Loucy (cell line): ENCODE results near the gene CFAP92.

Experiments used
- H2AFZ ChIP-seq: fragments of 200-600 bp; sonication (generic); 2 replicates; pipeline ENCODE4 v1.6.0; 2016; ENCODE audit warnings: antibody characterized with exemption, mild to moderate bottlenecking, low read length, moderate library complexity
- H3F3A ChIP-seq: fragments of 200-600 bp; 2 replicates; pipeline ENCODE4 v1.6.0; 2016; ENCODE audit warnings: antibody characterized with exemption, low read depth, mild to moderate bottlenecking
- H3K27me3 ChIP-seq: fragments of 200-600 bp; sonication (generic); 2 replicates; pipeline ENCODE4 v1.6.1; 2014; ENCODE audit warnings: low read length, mild to moderate bottlenecking; ENCODE audit not compliant: insufficient read depth, poor library complexity, severe bottlenecking
- H3K36me3 ChIP-seq: fragments of 200-600 bp; sonication (generic); 2 replicates; pipeline ENCODE4 v1.6.1; 2016; ENCODE audit warnings: low read length; ENCODE audit not compliant: insufficient read depth
- H3K4me1 ChIP-seq: fragments of 200-600 bp; sonication (generic); 2 replicates; pipeline ENCODE4 v1.5.1; 2014; ENCODE audit warnings: low read length, mild to moderate bottlenecking; ENCODE audit not compliant: insufficient read depth, poor library complexity, severe bottlenecking
- H3K4me2 ChIP-seq: fragments of 200-600 bp; sonication (generic); 2 replicates; pipeline ENCODE4 v1.6.0; 2014; ENCODE audit warnings: antibody characterized with exemption, low read length, low read depth, mild to moderate bottlenecking; ENCODE audit not compliant: poor library complexity, severe bottlenecking
- H3K4me3 ChIP-seq: fragments of 200-600 bp; sonication (generic); 2 replicates; pipeline ENCODE4 v1.5.1; 2014; ENCODE audit warnings: low read length, mild to moderate bottlenecking, mixed read lengths; ENCODE audit not compliant: poor library complexity, severe bottlenecking
- H3K79me2 ChIP-seq: fragments of 200-600 bp; sonication (generic); 2 replicates; pipeline ENCODE4 v1.6.1; 2014; ENCODE audit warnings: low read length; ENCODE audit not compliant: insufficient read depth
- H3K9ac ChIP-seq: fragments of 200-600 bp; sonication (generic); 2 replicates; pipeline ENCODE4 v1.6.0; 2014; ENCODE audit warnings: mild to moderate bottlenecking, low read depth, low read length, moderate library complexity; ENCODE audit not compliant: poor library complexity, severe bottlenecking
- H3K9me2 ChIP-seq: fragments of 200-600 bp; sonication (generic); replicated peaks from 2 replicates; pipeline ENCODE4 v1.6.1; 2016; ENCODE audit warnings: low read depth, low read length, mixed read lengths
- H3K9me3 ChIP-seq: fragments of 200-600 bp; sonication (generic); 2 replicates; pipeline ENCODE4 v1.6.1; 2014; ENCODE audit warnings: mild to moderate bottlenecking, antibody characterized with exemption, low read length, low read depth; ENCODE audit not compliant: insufficient read depth
- H4K20me1 ChIP-seq: fragments of 200-600 bp; sonication (generic); 2 replicates; pipeline ENCODE4 v1.6.0; 2014; ENCODE audit warnings: antibody characterized with exemption, low read length, mild to moderate bottlenecking; ENCODE audit not compliant: insufficient read depth, poor library complexity, severe bottlenecking
- CTCF ChIP-seq: fragments of 200-600 bp; sonication (generic); conservative IDR thresholded peaks from 2 replicates; pipeline ENCODE4 v1.5.1; 2014; ENCODE audit warnings: mild to moderate bottlenecking, antibody characterized with exemption, low read length
- EZH2phosphoT487 ChIP-seq: fragments of 200-600 bp; IDR thresholded peaks from 2 replicates; pipeline ENCODE4 v1.6.1; 2018; ENCODE audit warnings: antibody characterized with exemption, mild to moderate bottlenecking, moderate library complexity, borderline replicate concordance

The CFAP92 gene

GRCh38 chr3:129001101-129001805, 7.4 kb upstream of the CFAP92 start, which contains the start of gene EFCC1:
Gene EFCC1, plus strand, starts transcription at chr3:129001304. Its CDS starts 325 bp downstream, at chr3:129001629.
- no peak for TF ChIP-seq EZH2phosphoT487
- TF ChIP-seq CTCF: no peak
- no peaks in the 10 kb centered on the region for H3K9me3 ChIP-seq
- no peaks in the 10 kb centered on the region for H3K36me3 ChIP-seq
- no peak within 1 kb of the TSS for H3K4me3 ChIP-seq
- H2AFZ ChIP-seq: no peak within 1 kb of the TSS
- no peaks in the 10 kb centered on the region for H3K27me3 ChIP-seq
- peaks cover 12% of the 10 kb centered on the region; the same call in 1 of the 2 replicates for H3F3A ChIP-seq
- H4K20me1 ChIP-seq: no peaks in the 10 kb centered on the region
- no peaks in the 10 kb centered on the region for H3K79me2 ChIP-seq
- H3K9me2 ChIP-seq: no peaks in the 10 kb centered on the region
- H3K4me2 ChIP-seq: no peak within 1 kb of the TSS
- H3K4me1 ChIP-seq: peaks cover 64% of the 10 kb centered on the region
- H3K9ac ChIP-seq: peak within 1 kb of the TSS; percentile 65

DNA sequence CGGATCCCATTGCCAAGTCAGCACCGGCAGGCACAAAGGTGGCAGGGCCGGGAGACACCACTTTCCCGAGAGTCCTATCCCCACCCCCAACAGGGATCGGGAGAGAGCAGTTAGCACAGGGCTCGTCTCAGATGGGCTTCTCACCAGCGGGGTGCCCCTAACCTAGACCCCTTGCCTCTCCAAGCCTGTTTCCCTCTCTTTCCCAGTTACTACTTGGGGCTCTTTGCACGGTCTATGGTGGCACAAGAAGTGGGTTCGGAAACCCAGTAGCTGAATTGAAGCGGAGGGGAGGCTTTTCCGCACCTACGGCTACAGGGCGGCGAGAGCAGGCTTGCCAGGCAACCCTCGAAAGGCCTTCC, 6.8 kb upstream of the CFAP92 start:
- no peak overlapping the region for H3K4me3 ChIP-seq
- no peaks in the 10 kb centered on the region for H3K27me3 ChIP-seq

DNA sequence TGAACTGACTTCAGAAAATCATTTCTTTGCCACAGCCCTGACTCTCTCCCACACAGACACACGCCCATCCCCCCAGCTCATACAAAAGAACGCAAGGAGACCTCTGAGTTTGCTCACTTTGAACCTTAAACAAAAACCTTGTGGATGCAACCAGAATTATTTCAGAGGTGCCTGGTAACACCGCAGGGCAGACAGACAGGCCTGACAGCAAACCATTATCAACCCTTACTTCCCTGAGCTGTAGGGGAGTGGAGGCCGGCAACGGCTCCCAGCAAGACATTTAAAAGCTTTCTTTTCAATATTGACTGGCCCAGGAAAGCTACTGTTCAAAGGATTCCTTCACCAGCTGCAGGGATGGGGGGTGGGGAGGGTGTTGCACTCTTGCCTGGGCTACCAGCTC, 5.2 kb upstream of the CFAP92 start:
- Histone ChIP-seq H3K9ac (peak overlapping the region; percentile 65), H3K79me2 (no peaks in the 10 kb centered on the region), H4K20me1 (no peaks in the 10 kb centered on the region), H3K4me3 (peak overlapping the region; percentile 57), H3K9me2 (no peaks in the 10 kb centered on the region), H3F3A (peaks cover 12% of the 10 kb centered on the region; the same call in 1 of the 2 replicates), H3K4me1 (peaks cover 63% of the 10 kb centered on the region), H3K9me3 (no peaks in the 10 kb centered on the region), H2AFZ (peak overlapping the region; percentile 47; the same call in 1 of the 2 replicates), H3K27me3 (no peaks in the 10 kb centered on the region), H3K4me2 (peak overlapping the region; percentile 80), H3K36me3 (no peaks in the 10 kb centered on the region)
- no peak for TF ChIP-seq CTCF

More for the DNA sequence above, 6.8 kb upstream of the CFAP92 start:
- Histone ChIP-seq H4K20me1 (no peaks in the 10 kb centered on the region), H3F3A (peaks cover 12% of the 10 kb centered on the region; the same call in 1 of the 2 replicates), H3K4me2 (no peak overlapping the region), H2AFZ (no peak overlapping the region), H3K9ac (no peak overlapping the region), H3K9me3 (no peaks in the 10 kb centered on the region), H3K36me3 (no peaks in the 10 kb centered on the region), H3K79me2 (no peaks in the 10 kb centered on the region), H3K4me1 (peaks cover 65% of the 10 kb centered on the region), H3K9me2 (no peaks in the 10 kb centered on the region)
- TF ChIP-seq CTCF: no peak
- no peak for TF ChIP-seq EZH2phosphoT487
